ENCODE measurements around the gene SMAGP. TPM values are rescaled to one million over a fixed set of nuclear protein-coding genes. Genes with fewer than 3 reads are reported as not detected.

Gene SMAGP
- total RNA-seq, 1 experiment from 2014 or later: 12.4 TPM

- Mint-ChIP-seq H3K27ac (no peak overlapping the region), H3K27me3 (ENCODE audit: low read depth) (no peaks in the 10 kb centered on the region), H3K4me1 (peaks cover 0 to 4% of the 10 kb centered on the region in 2 experiments; a peak in 1 of 4 replicates), H3K9me3 (no peaks in the 10 kb centered on the region), H3K36me3 (ENCODE audit: insufficient read depth in 1 of 3, low read depth in 3 of 3) (no peaks in the 10 kb centered on the region), H3K4me3 (no peak overlapping the region)
- no peaks in the 10 kb centered on the region for H3K79me1 ChIP-seq (ENCODE audit: insufficient read depth, low read depth, low read length, poor library complexity, severe bottlenecking)
- no peak overlapping the region for H4K5ac ChIP-seq (ENCODE audit: insufficient read length, low read depth, low read length)
- no peak overlapping the region for H4K91ac ChIP-seq (ENCODE audit: insufficient read length, low read depth, low read length)
- DNase-seq: no peak
- no peaks in the 10 kb centered on the region for H3K4me1 ChIP-seq (ENCODE audit: insufficient read depth, low read length)
- no peaks in the 10 kb centered on the region for H3K9me3 ChIP-seq (ENCODE audit: control insufficient read depth, low read depth, low read length)
- H2AFZ ChIP-seq (ENCODE audit: low read length): no peak overlapping the region
- no peaks in the 10 kb centered on the region for H3K23me2 ChIP-seq (ENCODE audit: insufficient read length, low read depth, low read length, poor library complexity, severe bottlenecking)
- H3K18ac ChIP-seq (ENCODE audit: insufficient read length, low read depth, low read length): no peak overlapping the region
- TF ChIP-seq, protein P1, sequence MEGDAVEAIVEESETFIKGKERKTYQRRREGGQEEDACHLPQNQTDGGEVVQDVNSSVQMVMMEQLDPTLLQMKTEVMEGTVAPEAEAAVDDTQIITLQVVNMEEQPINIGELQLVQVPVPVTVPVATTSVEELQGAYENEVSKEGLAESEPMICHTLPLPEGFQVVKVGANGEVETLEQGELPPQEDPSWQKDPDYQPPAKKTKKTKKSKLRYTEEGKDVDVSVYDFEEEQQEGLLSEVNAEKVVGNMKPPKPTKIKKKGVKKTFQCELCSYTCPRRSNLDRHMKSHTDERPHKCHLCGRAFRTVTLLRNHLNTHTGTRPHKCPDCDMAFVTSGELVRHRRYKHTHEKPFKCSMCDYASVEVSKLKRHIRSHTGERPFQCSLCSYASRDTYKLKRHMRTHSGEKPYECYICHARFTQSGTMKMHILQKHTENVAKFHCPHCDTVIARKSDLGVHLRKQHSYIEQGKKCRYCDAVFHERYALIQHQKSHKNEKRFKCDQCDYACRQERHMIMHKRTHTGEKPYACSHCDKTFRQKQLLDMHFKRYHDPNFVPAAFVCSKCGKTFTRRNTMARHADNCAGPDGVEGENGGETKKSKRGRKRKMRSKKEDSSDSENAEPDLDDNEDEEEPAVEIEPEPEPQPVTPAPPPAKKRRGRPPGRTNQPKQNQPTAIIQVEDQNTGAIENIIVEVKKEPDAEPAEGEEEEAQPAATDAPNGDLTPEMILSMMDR (conservative IDR thresholded peaks at IDR 0.05): no peak
- H3K79me2 ChIP-seq (ENCODE audit: insufficient read depth, low read length): no peaks in the 10 kb centered on the region
- H2BK5ac ChIP-seq (ENCODE audit: insufficient read length, low read length): no peak overlapping the region
- H3K27me3 ChIP-seq (ENCODE audit: insufficient read depth, low read length): no peaks in the 10 kb centered on the region
- H3K4ac ChIP-seq (ENCODE audit: low read depth, low read length): no peak overlapping the region
- no peaks in the 10 kb centered on the region for H4K20me1 ChIP-seq (ENCODE audit: control insufficient read depth, insufficient read depth, insufficient read length)
- no peak overlapping the region for H3K27ac ChIP-seq (ENCODE audit: insufficient read length, low read depth, low read length)
- no peak overlapping the region for H2BK15ac ChIP-seq (ENCODE audit: low read depth, low read length)
- no peak overlapping the region for H3K14ac ChIP-seq (ENCODE audit: insufficient read depth, low read length)
- no peak overlapping the region for H2BK12ac ChIP-seq (ENCODE audit: insufficient read length, low read depth, low read length)
- no peak overlapping the region for H2BK120ac ChIP-seq (ENCODE audit: low read depth, low read length, poor library complexity, severe bottlenecking)
- no peak overlapping the region for H2BK20ac ChIP-seq (ENCODE audit: low read depth, low read length, poor library complexity, severe bottlenecking)
- H3K4me2 ChIP-seq (ENCODE audit: insufficient read depth, insufficient read length, low read length): no peak overlapping the region
- no peak overlapping the region for H3K9ac ChIP-seq (ENCODE audit: extremely low read depth, insufficient read length, low read length)
- no peak overlapping the region for H3T11ph ChIP-seq (ENCODE audit: low read length)
- H3K56ac ChIP-seq (ENCODE audit: insufficient read length, low read depth, low read length): no peak overlapping the region
- no peak overlapping the region for H3K23ac ChIP-seq (ENCODE audit: insufficient read length, low read depth, low read length)
- no peak overlapping the region for H4K8ac ChIP-seq (replicated peaks; ENCODE audit: insufficient read length, low read depth, low read length)
- no peak overlapping the region for H2AK5ac ChIP-seq (ENCODE audit: insufficient read length, low read length)
Observed at GRCh38 chr12:51232642-51233041, 37.6 kb downstream of the SMAGP start.

All from H9 (cell line).